Fibroblast of gingiva (primary cell): ENCODE results near the gene GAN.
"Not testable (repeated sequence)": the region's sequence is repeated elsewhere in the genome, so short reads cannot be mapped to it uniquely, and the experiment has no call there.

Experiments used
- DNase-seq: peaks from one replicate; pipeline ENCODE4 v3.0.0-alpha.2; 2011; ENCODE audit warnings: low read depth

GAN gene

GRCh38 chr16:81310045-81310644 is 4.6 kb upstream of the GAN start:
- DNase-seq = no peak

DNA sequence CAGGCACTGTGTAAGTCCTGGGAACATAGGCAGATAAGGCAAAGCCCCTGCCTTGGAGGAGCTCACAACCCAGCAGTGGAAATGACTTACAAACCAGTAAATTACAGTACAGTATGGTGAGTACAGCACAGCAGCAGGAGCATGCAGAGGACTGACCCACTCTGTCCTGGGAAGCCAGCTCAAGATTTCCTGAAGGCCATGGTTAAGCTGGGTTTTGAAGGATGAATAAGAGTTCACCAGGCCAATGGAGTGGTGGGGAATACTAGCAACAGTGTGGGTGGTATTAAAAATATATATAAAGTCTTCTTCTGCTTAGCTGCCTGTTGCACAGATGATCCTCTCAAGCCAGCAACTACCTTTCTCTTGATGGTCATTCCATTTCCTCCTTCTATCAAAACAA is 3.0 kb upstream of the GAN start:
- no peak for DNase-seq

DNA sequence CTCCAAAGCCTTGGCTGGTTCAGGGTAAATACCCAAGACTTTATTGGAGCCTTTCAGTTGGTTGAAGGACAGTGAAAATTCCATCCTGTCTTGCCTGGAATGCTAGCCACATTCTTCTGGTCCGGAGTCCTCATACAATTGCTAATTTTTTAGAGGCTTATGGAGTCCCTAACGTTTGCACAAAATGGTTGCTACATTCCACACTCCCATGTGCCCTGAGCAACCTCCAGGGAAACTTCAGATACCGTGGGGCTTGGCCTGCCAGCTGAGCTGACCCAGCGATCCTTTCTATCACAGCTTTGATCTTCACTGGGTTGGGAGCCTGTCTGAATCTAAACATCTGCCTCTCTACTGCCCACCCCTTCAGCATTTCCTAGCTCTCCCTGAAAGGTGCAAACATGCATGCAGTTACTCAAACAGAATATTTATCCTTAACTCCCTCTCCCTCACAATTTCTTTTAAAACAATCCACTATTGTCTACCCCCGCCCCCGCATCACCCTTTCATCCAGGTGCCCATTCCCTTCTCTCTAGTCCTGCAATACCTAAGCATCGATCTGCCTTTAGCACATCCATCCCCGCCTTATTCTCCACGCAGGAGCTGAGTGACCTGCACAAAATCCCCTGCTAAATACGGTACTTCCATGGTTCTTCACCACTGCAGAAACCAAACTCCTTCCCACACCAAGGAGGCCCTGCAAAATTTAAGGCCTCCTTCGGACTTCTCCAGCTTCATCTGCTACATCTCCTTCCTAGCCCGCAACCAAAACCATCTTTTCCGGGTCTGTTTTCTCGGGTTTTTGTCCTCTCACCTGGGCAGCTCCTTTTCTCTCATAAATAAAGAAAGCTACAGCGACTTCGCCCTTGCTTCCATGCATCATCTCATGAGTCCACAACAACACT is 810 bp upstream of the GAN start:
- no peak for DNase-seq

GRCh38 chr16:81315271-81316175 is 761 bp downstream of the GAN start:
- DNase-seq = peak; percentile 55

DNA sequence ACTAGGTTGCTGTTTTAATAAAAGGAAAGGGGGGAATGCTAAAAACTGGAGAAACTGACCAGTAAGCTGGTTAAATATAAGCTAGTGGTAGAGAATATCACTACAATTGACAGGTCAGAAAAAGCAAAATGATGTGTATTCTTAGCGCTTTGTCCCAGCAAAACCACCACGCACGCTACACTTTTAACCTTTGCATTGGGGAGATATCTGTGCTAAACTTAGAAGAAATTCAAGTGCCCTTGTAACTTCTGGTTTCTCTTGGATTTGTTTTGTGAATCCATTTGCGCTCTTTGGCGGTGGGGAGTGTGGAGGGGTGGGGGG is 1.4 kb downstream of the GAN start:
- no peak for DNase-seq

GRCh38 chr16:81318711-81319110 is 3.9 kb downstream of the GAN start:
- no peak for DNase-seq

- peak; percentile 37 for DNase-seq
These were observed 4.6 kb downstream of the GAN start for GRCh38 chr16:81319221-81319912.

DNA sequence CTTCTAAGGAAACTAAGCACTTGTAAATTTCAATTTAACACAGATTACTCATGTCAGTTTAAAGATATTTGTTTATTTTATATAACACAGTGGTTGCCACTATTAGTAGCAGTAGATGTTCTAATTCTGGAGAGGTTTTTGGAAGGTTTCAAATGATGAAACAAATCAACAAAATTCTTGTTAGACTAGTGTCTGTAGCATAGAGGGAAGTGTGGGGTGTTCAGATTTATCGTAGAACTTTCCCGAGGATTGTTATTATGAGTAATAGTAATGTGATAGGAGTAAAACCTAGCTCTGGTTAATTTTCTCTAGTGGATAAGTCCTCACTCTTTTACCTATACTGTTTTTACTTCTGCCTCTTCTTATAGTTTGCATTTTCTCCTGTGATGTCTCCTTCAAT is 6.3 kb downstream of the GAN start:
- DNase-seq = no peak

DNA sequence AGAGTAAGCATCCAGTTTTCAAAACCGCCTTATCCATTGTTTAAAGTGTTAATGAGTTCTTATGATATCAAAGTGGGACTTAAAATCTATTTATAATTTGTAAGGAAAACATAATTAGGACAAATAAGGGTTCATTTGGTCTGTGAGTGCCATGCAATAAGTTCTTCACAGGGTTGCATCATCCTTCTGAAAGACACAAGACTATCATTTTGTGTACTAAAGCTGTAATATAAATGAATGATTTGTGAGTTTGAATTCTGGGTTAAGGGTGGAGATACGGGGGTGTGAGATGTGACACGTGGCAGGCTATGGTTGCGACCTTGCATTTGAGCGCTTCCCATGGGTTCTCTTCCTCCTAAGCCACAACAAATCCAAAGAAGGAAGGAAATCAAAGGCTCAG is 6.8 kb downstream of the GAN start:
- DNase-seq = no peak

DNA sequence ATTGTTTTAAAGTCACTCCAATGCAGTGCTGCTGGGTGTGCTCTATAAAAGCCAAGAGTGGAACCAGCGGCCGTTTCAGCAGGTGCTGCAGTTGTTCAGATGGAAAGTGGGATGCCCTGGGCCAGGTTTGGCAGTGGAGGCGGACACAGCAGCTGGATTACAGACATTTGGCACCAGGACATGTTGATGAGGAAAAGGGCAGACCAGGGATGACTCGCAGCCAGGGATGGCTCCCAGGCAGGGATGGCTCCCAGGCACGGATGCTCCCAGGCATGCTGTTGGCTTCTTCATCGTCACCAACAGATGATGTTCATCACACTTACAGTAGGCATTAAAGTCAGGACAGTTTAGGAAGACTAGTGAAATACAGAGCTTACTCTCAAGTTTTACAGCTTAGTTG is 10.0 kb downstream of the GAN start:
- peak; percentile 4 for DNase-seq

- no peak for DNase-seq
These were observed 12.2 kb downstream of the GAN start for GRCh38 chr16:81327011-81327410.

- DNase-seq = no peak
These were observed 12.9 kb downstream of the GAN start for GRCh38 chr16:81327447-81328196.

DNA sequence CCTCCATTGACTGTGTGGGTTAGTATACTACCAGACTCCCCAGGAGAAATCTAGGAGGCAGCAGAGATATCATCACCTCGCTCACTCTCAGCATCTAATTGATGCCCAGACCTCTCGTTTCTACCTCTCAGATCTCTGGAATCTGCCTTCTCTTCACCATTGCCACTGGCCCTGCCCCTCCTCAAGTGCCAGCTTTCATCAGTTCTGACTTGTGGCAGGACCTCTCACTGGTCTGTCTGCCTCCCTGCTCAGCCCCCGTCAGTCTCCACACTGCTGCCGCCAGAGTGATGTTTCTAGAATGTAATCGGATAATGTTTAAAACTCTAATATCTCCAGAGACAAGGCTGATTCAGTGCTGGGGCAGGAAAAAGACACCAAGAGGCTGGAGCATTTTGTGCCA is 15.2 kb downstream of the GAN start:
- DNase-seq = no peak

GRCh38 chr16:81333356-81333755 is 18.6 kb downstream of the GAN start:
- DNase-seq = no peak

DNA sequence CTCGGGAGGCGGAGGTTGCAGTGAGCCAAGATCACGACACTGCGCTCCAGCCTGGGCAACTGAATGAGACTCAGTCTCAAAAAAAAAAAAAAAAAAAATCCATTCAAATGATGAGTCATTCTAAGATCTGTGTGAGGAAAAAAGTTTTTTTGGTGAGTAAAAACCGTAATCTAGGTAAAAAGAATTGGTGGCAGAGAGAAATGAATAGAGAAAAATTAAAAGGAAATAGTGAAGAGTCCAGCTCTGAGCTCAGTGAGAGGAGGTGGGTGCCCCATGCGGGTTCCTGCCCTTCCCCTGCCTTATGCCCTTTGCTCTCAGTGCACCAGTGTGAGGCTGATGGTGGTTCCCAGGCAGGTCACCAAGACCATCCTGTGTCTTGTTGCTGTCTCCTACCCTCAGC is 20.9 kb downstream of the GAN start:
- DNase-seq = no peak

- no peak for DNase-seq
These were observed 22.3 kb downstream of the GAN start for GRCh38 chr16:81337097-81337496.

GRCh38 chr16:81345172-81345571 is 30.4 kb downstream of the GAN start:
- DNase-seq = not testable (repeated sequence)

DNA sequence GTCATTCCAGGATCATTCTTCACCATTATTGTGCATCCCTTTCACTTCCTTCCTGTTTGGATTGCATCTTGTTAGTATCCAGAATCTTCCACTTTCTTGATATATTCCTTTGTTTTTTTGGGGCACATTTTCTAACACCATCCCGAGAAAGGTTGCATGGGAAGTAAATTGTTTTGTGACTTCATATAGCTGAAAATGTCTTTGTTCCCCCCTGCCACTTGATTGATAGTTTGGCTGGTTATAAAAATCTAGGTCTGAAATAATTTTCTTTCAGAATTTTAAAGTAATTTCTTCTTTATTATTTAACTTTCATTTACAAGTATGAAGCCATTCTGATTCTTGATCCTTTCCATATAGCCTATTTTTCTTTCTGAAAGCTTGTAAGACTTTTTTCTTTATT is 32.7 kb downstream of the GAN start:
- DNase-seq = no peak

DNA sequence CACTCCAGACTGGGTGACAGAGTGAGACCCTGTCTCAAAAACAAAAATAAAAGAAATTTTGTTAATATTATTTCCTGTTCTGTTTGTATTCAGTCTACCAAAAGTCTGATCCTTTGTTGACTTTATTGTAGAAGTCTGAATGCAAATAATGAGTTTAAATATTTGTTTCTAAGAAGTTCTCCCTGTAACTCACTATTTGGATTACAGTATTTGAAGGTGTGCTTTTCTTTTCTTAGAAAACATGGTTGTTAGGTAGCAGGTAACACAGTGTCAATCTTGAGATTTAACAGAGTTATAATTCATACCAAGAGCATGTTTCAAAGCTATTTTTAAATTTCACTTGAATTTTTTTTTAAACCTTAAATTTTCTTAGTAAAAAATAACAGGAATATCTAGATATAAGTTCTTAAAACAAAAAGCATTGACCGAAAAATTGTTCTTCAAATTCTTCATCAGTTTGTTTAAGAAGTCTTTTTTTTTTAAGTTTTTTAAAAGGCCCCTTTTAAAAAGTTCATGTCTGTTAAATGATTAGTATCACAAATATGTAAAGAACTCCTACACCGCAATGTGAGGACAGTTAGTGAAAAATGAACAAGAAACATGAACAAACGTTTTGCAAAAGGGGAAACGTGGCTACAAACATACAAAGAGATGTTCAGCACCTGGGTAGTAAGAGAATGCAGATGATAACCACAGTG is 35.0 kb downstream of the GAN start:
- DNase-seq = no peak

DNA sequence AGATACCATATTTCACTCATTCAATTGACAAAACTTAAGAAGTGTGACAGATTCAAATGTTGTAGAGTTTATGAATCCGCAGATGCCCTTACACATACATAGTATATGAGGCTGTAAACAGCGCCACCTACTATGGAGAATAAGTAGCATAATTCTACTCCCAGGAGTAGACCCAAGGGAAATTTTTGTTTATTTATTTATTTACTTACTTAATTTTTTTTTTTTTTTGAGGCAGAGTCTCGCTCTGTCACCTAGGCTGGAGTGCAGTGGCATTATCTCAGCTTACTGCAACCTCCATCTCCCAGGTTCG is 35.5 kb downstream of the GAN start:
- DNase-seq = no peak

GRCh38 chr16:81353895-81354294 is 39.1 kb downstream of the GAN start:
- no peak for DNase-seq
